ENCODE measurements around the gene RHAG.

The RHAG gene

DNA sequence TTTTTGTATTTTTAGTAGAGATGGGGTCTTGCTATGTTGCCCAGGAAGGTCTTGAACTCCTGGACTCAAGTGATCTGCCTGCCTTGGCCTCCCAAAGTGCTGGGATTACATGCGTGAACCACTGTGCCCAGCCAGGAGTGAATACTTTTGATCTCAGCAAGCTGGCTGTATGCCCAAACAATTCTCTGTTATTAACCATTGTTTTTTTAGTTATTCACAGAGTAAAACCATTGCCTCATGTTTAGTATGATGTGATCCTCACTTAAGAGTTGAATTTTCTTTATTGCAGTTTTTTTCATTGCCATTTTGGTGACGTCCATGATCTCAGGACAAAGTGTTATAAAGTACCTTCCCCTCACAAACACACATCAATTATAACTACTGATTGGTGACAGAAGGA lies 71.4 kb downstream of the RHAG start:
- no peak for DNase-seq (ENCODE audit: low read depth, low spot score)

DNA sequence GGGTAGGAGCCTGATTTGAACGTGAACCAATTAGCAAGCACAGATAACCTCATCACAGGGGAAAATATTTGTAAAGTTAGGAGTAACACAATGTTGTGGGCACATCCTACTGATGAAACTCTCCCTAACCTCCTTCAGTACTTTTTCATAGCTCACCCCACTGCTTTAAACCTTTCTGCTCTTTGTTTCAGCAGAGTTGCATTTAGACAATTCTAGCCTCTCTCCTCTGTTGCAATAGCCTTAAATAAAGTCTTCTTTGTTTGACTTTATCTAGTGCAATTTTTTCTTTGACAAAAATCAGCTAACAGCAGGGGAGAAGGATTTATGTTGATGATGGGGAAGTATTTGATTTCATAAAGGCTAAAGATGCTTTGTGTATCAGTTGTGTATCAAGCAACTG lies 72.1 kb downstream of the RHAG start:
- no peak for DNase-seq (ENCODE audit: low read depth, low spot score)

DNA sequence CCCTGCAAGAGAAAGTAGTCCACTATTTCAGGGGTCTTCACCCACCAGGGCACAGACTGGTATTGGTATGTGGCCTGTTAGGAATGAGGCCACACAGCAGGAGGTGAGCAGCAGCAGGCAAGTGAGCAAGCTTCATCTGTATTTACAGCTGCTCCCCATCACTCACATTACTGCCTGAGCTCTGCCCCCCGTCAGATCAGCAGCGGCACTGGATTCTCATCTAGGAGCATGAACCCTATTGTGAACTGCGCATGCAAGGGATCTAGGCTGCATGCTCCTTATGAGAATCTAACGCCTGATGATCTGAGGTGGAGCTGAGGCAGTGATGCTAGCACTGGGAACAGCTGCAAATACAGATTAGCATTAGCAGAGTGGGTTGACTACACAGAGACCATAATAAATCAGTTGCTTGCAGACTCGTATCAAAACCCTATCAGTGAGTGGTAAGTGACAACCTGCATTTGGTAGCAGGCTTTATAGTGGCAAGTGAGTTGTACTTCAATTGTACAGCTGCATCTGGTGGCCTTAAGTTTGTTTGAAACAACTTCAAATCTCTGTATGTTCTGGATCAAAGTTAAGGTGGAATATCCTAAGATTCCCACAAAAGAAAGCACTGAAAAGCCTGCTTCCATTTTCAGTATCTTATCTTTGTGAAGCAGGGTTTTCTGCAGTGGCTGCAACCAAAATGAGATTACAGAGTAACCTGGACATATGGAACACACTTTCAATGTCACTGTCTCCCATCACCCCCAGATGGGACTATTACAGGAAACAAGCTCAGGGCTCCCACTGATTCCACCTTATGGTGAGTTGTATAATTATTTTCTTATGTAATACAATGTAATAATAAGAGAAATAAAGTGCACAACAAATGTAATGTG lies 73.4 kb downstream of the RHAG start:
- DNase-seq (ENCODE audit: low read depth, low spot score), result no peak

DNA sequence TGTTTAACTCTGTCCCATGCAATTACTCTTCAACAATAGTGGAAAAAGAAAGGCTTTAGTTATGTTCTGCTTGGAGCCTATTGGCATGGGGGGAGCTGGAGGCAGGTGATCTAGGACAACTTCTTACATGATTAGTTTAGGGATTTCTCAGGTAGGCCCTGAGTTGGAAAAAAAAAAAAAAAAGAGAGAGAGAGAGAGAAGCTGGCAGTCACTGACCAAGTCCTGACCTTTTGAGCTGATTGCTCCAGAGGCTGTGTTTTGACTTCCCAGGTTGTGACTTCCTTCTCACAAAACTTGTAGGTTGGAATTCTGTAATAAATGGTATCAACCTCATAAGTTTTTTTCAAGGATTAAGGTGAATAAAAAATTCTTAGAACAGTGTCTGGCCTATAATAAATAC lies 78.4 kb downstream of the RHAG start:
- no peak for DNase-seq (ENCODE audit: low read depth, low spot score)

DNA sequence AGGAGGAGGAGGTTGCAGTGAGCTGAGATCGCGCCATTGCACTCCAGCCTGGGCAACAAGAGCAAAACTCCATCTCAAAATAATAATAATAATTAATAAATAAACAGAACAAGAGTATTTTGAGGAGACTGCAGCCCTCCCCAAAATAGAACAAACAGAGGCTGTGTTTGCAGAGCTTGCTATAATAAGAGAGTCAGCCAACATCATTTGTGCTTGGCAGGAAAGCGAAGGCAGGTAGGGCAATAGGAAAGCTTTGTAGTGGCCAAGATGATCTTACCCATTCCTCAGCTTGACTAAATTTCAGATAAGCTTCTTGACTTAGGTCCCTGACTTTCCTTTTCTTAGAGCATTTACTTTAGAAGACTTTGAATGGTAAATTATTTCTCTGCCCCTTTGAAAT lies 79.5 kb downstream of the RHAG start:
- DNase-seq (ENCODE audit: low read depth, low spot score), result no peak

DNA sequence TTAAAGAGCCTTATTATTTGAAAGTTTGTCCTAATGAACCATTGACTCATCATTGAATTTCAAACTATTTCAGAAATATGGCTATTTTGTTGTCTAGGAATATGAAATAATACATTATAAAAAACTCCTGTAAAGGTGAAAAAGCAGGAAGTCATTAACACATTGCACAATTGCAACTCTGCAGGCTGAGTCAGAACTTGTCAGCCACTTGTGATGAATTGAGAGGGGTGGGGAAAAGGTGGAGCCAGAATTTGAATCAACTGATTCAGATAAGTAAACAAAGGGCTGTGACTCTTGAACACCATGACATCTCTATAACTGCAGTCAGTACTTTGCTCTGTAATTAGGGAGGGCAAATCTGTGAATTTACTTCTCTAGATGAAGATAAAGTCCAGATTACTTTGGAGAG lies 80.2 kb downstream of the RHAG start:
- no peak for DNase-seq (ENCODE audit: low read depth, low spot score)

DNA sequence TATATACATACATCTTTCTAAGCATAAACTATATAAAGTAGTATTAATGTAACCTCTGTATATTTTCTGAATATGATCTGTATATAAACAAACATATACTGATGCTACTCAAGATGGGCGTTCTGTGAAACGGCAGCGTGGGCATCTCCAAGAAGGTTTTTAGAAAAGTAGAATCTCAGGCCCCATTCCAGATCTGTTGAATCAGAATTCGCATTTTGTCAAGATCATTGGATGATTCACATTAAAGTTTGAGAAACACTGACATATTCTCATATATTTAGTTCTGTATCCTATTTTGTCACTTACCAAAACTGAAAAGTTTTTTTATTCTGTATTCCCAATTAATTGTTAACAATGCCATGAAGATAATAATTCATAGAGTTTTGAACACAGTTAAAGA lies 80.7 kb downstream of the RHAG start:
- no peak for DNase-seq (ENCODE audit: low read depth, low spot score)
